Measurements from ENCODE around the gene DSTN. TPM values are rescaled to one million over a fixed set of nuclear protein-coding genes. Genes with fewer than 3 reads are reported as not detected.
"Not testable (repeated sequence)": the region's sequence is repeated elsewhere in the genome, so short reads cannot be mapped to it uniquely, and the experiment has no call there.

Gene DSTN
- polyA plus RNA-seq, 1 experiment = 295 TPM

DNA sequence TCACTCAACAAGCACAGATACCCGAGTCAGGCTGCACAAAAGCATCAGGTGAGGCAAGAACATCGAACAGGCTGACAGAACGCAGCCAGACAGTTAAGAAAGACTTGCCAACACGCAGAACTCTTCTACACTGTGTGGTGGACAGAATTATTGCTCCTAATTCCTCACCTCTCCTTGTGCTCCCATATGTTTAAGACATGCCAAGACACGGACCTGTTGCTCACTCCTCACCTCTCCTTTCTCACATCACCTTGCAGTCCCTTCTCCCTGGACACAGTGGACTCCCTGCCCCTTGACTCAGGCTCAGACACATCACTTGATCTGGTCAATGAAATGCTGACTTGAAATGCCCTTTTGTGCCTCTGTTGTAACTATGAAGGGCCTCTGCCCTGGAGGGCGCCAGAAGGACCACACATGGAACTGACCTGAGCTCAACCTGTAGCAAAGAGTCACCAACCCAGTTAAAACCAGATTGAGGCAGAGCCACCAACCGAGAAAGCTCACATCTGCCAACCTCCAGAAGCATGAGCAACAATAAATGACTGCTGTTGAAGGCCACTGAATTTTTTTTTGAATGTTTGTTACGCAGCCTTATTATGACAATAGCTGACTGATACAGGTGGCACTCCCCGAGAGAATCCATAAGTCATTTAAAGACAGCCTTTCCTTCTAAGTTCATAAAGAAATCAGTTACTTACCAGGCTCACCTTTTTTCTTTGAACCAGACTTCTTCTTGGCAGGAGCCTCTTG is 88.2 kb downstream of the DSTN start:
- no peak overlapping the region for H3K4me3 ChIP-seq (ENCODE audit: low read depth, low read length)
- no peak for TF ChIP-seq CTCF (IDR thresholded peaks at IDR 0.05; ENCODE audit: insufficient read depth, low read depth, low read length)
- DNase-seq (ENCODE audit: low read depth) = no peak
- H3K36me3 ChIP-seq (ENCODE audit: control insufficient read depth, insufficient read depth, low read length) = peaks cover 32% of the 10 kb centered on the region
- ChIA-PET POLR2A (no interaction called here), CTCF (interaction anchor here (0.6 kb wide), 1 partner anchor 67 kb away, joined by 3 read pairs; no protein-coding TSS in a partner anchor)
- no peaks in the 10 kb centered on the region for H3K27me3 ChIP-seq (ENCODE audit: control insufficient read depth, insufficient read depth, low read length)

GRCh38 chr20:17658648-17658993 is 88.7 kb downstream of the DSTN start:
- H3K4me3 ChIP-seq (ENCODE audit: low read depth, low read length) = no peak overlapping the region
- CTCF ChIA-PET = interaction anchor here (0.6 kb wide), 1 partner anchor 68 kb away, joined by 3 read pairs; no protein-coding TSS in a partner anchor
- no peak for DNase-seq (ENCODE audit: low read depth)
- TF ChIP-seq CTCF (IDR thresholded peaks at IDR 0.05; ENCODE audit: insufficient read depth, low read depth, low read length) = no peak
- no peaks in the 10 kb centered on the region for H3K27me3 ChIP-seq (ENCODE audit: control insufficient read depth, insufficient read depth, low read length)
- POLR2A ChIA-PET = no interaction called here
- peaks cover 30% of the 10 kb centered on the region for H3K36me3 ChIP-seq (ENCODE audit: control insufficient read depth, insufficient read depth, low read length)

DNA sequence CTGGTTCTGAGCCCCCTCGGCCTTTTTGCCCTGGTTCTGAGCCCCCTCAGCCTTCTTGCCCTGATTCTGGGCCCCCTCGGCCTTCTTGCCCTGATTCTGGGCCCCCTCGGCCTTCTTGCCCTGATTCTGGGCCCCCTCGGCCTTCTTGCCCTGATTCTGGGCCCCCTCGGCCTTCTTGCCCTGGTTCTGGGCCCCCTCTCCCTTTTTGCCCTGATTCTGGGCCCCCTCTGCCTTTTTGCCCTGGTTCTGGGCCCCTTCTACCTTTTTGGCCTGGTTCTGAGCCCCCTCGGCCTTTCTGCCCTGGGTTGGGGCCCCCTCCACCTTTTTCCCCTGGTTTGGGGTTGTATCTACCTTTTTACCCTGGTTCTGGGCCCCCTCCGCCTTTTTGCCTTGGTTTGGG is 89.5 kb downstream of the DSTN start:
- DNase-seq (ENCODE audit: low read depth); CTCF ChIA-PET; POLR2A ChIA-PET; H3K4me3 ChIP-seq (ENCODE audit: low read depth, low read length); H3K27me3 ChIP-seq (ENCODE audit: control insufficient read depth, insufficient read depth, low read length): not testable (repeated sequence)
- peaks cover 25% of the 10 kb centered on the region for H3K36me3 ChIP-seq (ENCODE audit: control insufficient read depth, insufficient read depth, low read length)

Other genes with a start within 250 kb of the DSTN start
- 2.3 and 2.4 TPM in 2 replicates for gene BFSP1, start 38.7 kb upstream of the DSTN start, polyA plus RNA-seq (2011; rRNA removed)
- 87.1 and 98.7 TPM in 2 replicates for gene RRBP1, start 112.2 kb downstream of the DSTN start, polyA plus RNA-seq (2011; rRNA removed)
- gene BANF2, start 129.9 kb downstream of the DSTN start, polyA plus RNA-seq (2011; rRNA removed) = not detected in 2 replicates